GM03348 (cell line): ENCODE results near the gene MYRIP.
A peak's percentile ranks its signal among the peaks of the same experiment; 100 is the strongest.
"Not testable (repeated sequence)": the region's sequence is repeated elsewhere in the genome, so short reads cannot be mapped to it uniquely, and the experiment has no call there.

Source experiments
- DNase-seq: peaks from one replicate; pipeline ENCODE4 v3.0.0; 2012; ENCODE audit warnings: low spot score

Gene MYRIP

DNA sequence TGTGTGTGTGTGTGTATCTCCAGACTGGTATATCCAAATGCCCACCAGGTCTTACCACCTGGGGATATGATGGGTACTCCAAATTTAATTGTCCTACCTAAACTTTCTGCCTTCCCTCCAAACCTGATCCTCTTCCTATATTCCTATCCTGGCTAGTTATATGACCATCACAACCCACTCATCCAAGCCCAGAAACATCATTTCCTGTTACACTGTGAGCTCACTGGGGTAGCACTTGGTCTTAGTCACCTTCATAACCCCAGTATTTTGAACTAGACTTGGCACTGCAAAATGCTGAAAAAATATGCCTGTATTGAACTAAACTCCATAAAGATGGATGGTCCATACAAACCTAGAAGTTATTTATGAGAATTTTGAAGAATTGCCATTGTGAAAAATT, 321.3 kb downstream of the MYRIP start:
- DNase-seq = no peak

DNA sequence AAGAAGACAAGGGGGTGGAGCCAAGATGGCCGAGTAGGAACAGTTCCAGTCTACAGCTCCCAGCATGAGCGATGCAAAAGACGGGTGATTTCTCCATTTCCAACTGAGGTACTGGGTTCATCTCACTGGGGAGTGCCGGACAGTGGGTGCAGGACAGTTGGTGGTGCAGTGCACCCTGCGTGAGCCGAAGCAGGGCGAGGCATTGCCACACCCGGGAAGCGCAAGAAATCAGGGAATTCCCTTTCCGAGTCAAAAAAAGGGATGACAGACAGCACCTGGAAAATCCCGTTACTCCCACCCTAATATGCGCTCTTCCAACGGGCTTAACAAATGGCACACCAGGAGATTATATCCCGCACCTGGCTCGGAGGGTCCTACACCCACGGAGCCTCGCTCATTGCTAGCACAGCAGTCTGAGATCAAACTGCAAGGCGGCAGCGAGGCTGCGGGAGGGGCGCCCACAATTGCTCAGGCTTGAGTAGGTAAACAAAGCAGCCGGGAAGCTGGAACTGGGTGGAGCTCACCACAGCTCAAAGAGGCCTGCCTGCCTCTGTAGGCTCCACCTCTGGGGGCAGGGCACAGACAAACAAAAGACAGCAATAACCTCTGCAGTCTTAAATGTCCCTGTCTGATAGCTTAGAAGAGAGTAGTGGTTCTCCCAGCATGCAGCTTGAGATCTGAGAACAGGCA, 324.6 kb downstream of the MYRIP start:
- not testable (repeated sequence) for DNase-seq

DNA sequence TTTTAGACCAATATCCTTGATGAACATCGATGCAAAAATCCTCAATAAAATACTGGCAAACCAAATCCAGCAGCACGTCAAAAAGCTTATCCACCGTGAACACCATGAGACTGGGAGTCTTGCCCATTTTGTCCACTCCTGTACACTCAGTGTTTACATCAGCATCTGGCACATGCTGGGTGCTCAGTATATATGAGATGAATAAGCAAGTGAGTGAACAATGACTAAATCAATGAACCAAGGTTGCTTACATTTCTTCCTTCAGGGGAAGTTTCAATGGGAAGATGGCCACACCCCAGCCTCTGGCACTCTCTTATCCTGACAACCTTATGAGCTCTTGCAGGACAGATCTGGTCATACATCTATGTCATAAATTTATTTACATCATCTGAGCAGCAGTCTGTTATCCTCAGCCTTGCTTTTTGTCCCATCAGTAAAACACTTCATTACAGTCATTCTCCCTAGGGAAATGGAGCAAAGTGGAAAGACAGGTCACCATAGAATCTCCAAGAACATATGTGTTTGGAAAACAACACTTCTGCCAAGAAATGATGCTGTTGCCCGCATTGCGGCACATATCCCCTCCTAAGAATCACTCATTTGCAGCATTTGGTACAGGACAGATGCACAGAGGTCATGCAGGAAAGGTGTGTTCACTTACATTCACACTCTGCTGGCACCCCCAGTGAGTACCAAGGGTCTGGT, 328.3 kb downstream of the MYRIP start:
- peak; percentile 37 for DNase-seq

DNA sequence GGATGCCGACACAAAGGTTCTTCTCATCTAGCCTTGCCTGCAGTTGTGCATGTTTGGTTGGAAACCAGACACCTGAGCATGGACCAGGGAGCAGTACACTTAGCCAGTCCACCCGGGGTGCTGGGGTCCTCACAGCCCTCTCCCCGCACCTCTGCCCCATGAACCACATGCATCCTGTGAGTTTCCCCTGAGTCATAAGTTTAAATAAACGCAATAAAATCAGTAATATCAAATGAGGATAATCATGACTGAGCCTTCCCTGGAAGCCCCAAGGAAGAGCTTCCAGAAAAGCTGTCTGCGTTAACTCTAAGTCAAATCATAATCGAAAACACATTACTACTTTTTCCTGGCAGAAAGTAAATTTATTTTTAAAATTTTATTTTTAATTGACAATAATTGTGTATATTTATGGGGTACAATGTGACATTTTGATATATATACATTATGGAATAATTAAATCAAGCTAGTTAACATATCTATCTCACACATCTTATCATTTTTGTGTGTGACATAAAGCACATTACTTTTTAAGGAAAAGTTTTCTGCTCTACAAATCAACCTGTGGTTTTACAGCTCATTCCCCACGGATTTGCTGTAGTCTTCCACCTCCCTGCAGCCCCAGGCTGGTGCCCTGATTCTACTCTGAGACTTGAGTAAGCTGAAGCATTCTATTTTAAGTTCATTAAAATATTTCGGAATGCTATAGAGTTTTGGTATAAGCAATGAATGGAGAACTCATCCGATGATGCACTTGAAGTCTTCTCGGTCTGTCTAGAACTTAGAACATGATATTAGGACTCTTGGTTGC, 334.1 kb downstream of the MYRIP start:
- DNase-seq = peak; percentile 52

DNA sequence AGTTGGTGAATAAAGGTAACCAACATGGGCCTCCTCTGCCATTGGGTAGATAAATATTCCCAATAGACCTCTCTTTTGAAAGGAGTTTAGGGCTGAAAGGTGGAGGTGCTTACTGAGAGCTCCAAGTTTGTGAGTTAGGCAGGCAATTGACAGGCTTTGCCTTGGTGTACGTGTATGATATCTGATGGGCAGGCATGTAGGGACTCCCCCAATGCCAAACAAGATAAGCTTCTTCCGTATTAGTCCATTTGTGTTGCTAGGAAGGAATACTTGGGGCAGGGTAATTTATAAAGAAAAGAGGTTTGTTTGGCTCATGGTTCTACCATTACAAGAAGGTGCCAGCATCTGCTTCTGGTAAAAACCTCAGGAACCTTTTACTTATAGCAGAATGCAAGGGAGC, 339.4 kb downstream of the MYRIP start:
- no peak for DNase-seq

DNA sequence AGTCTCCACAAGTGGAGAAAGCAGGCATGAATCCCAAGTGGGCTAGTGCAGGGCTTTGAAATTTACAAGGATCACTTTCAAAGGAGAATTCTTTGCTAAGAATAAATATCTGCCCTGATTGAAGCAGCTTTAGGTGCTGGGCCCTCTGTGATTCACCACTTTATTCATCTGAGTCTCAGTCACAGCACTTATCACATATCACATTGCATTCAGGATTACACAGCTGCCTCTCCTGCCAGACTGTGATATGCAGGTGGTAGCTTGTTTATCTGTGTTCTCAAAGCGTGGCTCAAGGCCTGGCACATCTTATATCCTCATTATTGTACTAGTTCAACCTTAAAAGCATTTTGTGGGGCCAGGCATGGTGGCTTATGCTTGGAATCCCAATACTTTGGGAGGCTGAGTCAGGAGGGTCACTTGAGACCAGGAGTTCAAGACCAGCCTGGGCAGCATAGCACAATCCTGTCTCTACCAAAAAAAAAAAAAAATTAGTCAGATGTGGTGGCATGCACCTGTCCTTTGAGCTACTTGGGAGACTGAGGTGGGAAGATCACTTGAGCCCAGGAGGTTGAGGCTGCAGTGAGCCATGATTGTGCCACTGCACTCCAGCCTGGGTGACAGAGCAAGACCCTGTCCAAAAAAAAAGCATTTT, 343.2 kb downstream of the MYRIP start:
- no peak for DNase-seq

DNA sequence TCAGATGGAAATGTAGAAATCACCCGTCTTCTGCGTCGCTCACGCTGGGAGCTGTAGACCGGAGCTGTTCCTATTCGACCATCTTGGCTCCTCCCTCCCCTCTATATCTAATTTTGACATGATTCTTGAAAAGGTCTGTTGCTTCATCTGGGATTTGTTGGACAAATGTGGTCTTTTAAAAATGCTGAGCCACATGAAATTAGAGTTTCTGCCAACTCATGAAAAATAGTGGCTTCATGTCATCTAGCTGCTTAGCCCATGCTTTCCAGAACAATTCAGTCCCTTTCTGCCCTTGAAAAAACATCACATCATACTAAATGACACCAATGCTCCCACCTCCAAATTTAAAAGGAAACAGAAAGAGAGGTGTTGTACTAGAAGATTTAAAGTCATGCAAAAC, 351.5 kb downstream of the MYRIP start:
- no peak for DNase-seq

DNA sequence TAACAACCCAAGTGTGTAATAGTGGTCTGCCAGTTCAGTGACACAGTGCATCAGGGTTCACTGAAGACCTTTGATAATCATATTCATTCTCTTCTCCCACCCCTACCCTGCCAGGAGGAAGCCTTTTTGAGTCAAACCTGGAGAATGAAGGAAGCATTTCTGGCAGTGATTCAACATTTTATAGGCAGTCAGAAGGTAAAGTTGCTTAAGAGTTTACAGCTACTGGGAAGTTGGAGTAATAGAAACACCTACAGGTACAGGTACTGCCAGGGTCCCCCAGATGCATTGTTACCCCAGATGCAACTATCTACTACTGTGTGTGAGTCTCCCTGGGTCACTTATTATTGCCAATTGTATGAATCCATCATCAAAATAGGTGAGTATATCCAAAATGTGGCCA, 353.2 kb downstream of the MYRIP start:
- DNase-seq = no peak

DNA sequence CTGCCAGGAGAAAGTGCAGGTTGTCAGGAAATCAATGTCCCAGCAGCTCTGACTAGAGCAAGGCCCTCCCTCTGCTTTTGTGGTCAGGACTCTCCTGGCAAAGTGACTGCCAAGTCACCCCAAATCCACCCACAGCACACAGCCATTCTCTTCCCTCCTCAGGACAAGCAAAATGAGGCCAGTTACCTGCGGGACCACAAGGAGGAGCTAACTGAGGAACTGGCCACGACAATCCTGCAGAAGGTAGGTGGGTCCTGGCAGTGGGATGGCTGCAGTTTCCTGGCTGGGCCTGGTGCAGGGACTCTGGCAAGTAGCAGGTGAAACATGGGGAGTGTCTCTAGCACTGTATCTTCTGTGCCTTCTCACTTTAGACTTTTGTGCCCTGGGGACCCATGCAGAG, 357.6 kb downstream of the MYRIP start:
- no peak for DNase-seq

DNA sequence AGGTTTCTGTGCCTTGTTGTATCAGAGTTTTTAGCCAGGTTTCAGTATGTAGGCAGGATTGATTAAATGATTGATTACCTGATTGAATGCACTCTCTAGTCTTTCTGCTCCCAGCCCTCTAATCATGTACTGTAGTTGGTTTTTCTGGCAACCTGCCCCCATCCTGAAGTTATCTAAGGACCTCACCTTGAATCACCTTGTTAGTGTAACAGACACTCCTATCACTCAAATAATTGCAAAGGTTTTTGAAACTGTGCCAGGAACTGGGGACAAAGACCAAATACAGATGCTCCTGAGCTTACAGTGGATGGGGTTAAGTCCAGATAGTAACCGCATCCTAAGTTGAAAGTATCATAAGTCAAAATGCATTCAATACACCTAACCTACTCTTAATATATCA, 358.5 kb downstream of the MYRIP start:
- DNase-seq = no peak

DNA sequence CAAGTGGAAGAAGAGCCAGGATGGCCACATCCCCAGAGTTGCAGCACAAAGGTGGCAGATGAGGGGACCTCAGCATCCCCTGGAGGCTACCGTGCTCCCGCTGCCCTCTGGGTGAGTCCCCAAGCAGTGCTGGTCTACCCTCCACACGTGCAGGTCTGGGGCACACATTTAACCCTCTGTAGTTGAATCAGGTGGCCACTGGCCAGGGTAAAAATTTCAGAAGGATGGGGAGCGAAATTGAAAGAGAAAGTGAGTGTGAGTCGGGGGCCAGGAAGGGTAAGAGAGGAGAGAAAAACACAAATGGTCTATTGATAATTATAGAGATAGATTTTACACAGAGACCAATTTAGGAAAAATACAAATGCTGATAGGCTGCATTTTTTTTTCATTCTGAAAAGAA, 360.6 kb downstream of the MYRIP start:
- DNase-seq = no peak

DNA sequence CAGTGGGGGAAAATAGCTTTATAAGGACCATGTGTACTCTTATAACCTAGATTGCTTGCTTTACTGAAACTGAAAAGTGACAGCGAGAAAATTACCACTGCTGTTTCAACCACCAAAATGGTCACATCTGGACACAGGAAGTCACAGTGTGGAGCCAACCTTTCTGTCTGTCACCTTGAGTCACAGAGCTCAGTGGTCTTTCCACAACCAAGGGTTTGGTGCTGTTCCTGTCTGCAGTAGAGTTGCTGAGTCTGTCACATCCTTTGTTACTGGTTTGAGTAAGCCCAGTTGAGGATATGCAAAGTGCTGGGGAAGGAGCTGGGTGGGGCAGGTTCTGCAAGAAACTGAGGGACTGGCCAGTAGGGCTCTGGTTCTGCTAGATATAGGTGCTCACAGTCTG, 361.0 kb downstream of the MYRIP start:
- DNase-seq = no peak

DNA sequence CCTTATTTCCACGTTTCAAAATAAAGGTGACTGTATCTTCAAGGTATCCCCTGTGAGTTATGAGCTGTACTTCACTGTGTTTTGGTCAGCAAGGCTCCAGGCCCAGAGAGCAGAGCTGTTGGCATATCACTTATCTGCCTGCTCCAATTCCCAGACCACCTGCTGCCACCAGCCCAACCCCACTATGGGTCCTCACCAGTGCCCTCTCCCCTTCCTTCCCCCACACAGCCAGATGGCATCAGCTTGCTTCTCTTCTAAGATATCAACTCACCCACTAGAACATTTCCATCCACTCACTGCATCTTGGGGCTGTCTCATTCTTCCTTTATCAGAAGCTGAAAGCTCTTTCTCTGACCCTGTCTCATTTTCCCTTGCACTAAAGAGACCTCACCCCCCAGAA, 363.2 kb downstream of the MYRIP start:
- DNase-seq = no peak

DNA sequence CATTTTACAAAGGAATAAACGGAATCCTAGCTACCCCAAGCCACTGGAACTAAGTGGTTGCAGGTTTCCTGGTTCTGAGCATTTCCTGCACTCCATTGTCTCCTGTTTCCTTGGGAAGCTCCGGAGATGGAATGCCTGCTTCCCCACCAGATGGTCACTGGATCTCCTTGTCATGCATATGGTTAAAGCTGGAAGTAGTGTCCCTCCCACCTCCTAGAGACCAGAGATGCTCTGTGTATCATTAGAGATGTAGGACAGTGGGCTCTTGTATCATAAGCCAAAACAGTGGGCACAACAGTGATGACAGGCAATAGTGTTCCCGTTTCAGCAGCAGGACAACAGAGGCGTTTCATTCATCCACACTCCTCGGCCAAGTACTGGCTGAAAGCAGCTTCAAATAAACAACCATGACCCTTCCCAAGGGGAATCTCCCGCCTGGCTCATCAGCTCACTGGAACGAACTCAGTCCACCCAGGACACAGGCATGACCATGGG, 363.9 kb downstream of the MYRIP start:
- no peak for DNase-seq

DNA sequence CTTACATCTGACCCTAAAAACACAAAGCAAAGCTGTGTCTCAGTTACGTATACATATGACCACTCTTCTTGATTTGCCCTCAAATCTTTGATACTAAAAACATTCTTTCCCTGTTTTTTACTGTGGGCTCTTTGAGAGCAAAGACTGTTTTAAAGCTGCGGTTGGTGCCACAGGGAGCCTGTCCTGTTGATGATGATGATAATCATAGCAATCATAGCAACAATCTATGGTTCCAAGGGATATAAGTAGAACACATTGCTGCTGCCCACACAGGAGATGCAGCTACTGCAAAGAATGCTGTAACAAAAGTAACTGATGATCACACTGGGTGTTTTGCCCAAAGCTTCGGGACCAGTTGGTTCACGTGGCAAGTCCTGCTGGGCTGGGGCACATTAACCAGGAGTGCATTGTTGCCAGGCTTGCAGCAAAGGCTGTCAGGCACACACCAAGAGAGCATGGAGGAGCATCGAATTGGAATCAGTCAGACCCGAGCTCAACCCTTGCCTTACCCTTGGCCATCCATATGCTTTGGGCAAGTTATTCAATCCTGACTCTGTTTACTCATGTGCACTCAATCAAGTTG, 368.7 kb downstream of the MYRIP start:
- DNase-seq = no peak

DNA sequence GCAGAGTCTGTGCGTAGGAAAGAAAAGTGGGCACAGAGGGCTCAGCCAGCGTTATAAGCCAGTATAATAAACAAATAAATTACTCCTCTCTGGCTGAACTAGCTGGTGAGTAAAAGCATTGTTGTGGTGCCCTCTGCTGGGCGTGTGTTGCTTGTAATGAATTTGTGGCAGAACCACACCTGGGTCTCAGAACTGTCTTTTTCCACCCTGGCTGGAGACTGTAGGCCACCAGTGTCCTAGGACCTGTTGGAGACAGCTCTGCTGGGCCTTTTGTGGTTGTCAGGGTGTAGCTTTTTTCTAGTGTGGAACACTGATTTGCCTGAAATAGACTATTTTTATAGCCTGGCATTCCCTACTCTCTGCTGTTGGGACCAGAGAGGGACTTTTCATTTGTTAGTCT, 369.6 kb downstream of the MYRIP start:
- peak; percentile 74 for DNase-seq

DNA sequence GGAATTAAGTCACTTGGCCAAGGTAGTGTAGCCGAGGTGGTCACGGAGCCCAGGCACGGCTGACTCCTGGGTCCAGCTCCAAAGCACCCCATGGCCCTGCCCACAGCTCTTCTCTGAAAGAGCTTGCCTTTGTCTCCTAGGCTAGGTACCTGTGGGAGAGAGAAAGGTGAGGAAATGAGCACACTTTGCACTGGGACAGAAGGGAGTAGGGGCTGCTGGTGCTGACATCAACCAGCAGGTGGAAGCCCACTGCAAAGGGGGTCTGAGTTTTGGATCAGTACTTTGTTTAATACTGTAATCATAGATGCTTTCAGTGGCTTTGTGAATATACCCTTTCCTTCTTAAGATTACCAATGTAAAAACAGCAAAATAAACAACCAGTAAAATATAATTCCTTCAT, 371.8 kb downstream of the MYRIP start:
- no peak for DNase-seq

DNA sequence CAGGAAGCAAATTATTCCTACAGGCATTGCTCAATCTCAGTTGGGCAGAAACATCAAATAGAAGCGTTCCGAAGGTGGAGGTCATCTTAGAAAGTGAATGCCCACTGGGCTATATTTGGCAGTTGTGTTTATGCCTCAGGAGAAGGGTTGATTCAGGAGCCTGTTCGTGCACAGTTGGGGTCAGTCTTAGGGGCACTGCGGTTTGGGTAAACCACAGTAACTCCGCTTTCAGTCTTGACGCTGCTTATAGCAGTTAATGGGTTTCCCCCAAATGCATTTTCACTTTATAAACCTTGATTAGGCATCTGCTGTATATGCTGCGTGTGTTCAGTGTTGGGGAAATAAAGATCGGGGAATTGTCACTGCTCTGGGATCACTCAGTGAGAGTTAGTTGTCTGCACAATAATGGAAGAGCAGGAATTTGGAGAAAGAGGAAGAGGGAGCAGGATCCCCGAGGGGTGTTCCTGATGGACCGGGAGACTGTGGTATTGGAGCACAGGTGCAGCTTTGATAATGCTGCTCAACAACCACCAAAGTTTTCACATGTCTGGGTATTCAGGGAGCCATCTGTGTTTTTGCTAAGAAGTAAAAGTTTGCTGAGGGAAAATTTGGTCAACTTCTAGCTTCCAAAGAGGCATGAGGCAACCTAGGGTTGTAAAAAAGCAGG, 375.8 kb downstream of the MYRIP start:
- DNase-seq = no peak

DNA sequence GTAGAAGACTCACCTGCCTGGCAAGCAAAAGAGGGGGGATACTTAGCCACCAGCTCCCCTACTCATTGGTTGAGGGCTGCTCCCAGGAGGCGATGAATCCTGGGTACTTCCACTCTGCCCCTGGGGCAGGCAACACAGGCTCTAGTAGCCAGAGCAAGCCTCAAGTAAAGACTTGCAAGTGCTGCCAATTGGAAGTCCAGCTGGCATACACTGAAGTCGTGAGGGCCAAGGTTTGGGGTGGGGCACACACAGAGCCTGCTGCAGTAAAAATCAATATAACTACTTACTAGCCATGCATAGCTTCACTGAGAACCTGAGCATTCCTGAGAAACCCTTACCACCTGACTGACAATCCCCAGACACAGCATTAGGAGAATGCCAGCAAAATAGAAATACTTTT, 377.1 kb downstream of the MYRIP start:
- DNase-seq = no peak

DNA sequence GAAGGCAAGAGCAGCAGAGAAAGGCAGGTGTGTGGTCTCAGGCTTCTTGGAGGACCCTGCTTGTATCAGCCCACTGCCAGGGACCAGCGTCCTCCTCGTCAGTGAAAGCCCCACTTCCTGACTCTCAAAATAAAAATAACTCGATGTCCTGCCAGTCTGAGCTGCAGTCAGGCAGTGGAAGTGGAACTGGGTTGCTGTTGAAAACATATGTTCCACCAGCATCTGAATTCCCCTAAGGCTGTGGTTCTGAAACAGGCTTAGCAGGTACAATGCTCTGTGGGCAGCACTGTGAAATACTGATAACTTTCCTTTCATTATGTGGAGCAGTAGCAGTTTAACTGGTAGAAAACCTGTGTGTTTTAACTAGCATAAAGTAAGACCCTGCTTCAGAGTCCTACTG, 378.5 kb downstream of the MYRIP start:
- DNase-seq = no peak

DNA sequence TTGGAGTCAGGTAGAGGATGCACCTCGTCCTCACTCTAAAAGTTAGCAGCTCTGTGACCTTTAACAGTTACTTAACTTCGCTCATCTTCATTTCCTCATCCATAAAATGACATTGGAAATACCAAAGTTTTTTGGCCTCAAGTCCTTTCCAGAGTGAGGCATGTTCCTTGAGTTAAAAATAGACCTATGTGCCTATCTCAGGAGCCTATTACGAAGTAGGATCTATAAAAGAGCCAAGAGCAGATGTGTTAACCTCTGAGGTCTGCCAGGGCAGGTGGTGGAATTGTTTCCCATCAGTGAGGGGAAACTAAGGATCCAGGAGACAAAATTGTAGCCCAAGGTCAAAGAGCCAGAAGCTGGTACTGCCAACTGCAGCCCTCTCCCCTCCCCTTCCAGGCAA, 379.7 kb downstream of the MYRIP start:
- no peak for DNase-seq

DNA sequence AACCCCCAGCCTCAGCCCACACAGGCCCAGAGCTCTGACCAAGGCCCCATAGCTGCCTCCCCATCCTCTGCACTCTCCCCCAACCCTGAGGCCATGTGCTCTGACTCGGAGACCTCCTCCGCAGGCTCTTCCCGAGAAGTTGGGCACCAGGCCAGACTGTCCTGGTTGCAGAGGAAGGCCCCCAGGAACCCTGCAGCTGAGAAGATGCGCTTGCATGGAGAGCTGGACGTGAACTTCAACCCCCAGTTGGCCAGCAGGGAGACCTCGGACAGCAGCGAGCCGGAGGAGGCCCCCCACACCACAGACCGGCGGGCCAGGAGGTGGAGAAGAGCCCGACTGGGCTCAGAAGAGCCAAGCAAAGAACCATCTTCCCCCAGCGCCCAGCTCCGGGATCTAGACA, 380.6 kb downstream of the MYRIP start:
- no peak for DNase-seq
